Left lung (tissue), 10 donors: ENCODE results near the gene PRPF4. TPM values are rescaled to one million over a fixed set of nuclear protein-coding genes. Genes with fewer than 3 reads are reported as not detected.
A peak's percentile ranks its signal among the peaks of the same experiment; 100 is the strongest.

ENCODE experiments used
- ATAC-seq: fragments of 200-7000 bp; cut with Tn5 transposase; one replicate; pipeline ENCODE4 v1.9.1; 2020; ENCODE audit warnings: moderate library complexity
- DNase-seq, 4 donors: peaks; one replicate each; pipeline ENCODE4 v3.0.0-alpha.2; 2013 to 2020
- H3K27ac ChIP-seq, 2 donors: fragments of 200-600 bp; sonication (generic) in 1 of 2; one replicate each; pipeline versions ENCODE4 v1.5.0 to v1.8.0; 2020 to 2021
- H3K27me3 ChIP-seq, 2 donors: fragments of 200-600 bp; sonication (generic) in 1 of 2; one replicate each; pipeline versions ENCODE4 v1.5.0 to v1.8.0; 2020 to 2021
- H3K36me3 ChIP-seq, 2 donors: fragments of 200-600 bp; sonication (generic) in 1 of 2; one replicate each; pipeline versions ENCODE4 v1.5.0 to v1.8.0; 2020 to 2021
- H3K4me1 ChIP-seq, 2 donors: fragments of 200-600 bp; one replicate each; pipeline ENCODE4 v1.8.0; 2021
- H3K4me3 ChIP-seq, 2 donors: fragments of 200-600 bp; sonication (generic) in 1 of 2; one replicate each; pipeline versions ENCODE4 v1.5.0 to v1.8.0; 2020 to 2021; ENCODE audit warnings: mild to moderate bottlenecking in 1 of 2
- H3K9me3 ChIP-seq, 2 donors: fragments of 200-600 bp; sonication (generic) in 1 of 2; one replicate each; pipeline versions ENCODE4 v1.5.0 to v1.8.0; 2020 to 2021
- intact Hi-C, 2 donors: fragments of 100-400 bp; cut with DNase I; formaldehyde crosslinking; loops; one replicate each; pipeline versions ENCODE4 v1.11.2 to v1.14.2; 2022
- polyA plus RNA-seq, 6 donors: library from polyadenylated mRNA; unstranded; fragments of 120-200 nt; gene quantifications; one replicate each; pipeline ENCODE4 v1.2.1, GENCODE V29; 2013; ENCODE audit not compliant: insufficient read length in 6 of 6
- total RNA-seq, 2 donors: library from RNA; stranded (reverse); fragmentation: NEBNext Ultra II Directional; extraction: Animal tissue kit (Norgen Biotek cat#: 25700); gene quantifications; one replicate each; pipeline ENCODE4 v1.2.1, GENCODE V29; 2021
- TF ChIP-seq, protein P1 (sequence below), 2 donors: fragments of 200-600 bp; sonication (generic) in 1 of 2; IDR thresholded peaks; one replicate each; pipeline versions ENCODE4 v1.5.0 to v1.8.0; 2021; ENCODE audit warnings: antibody characterized with exemption in 2 of 2
- donor health status: DM: no; HTN: yes; CAD: no.
- donor health status: DM: no; HTN: no; CAD: no.

PRPF4 gene
- total and polyA plus RNA-seq, 8 donors: 16.6 to 34.0 (median 29.5) TPM

DNA sequence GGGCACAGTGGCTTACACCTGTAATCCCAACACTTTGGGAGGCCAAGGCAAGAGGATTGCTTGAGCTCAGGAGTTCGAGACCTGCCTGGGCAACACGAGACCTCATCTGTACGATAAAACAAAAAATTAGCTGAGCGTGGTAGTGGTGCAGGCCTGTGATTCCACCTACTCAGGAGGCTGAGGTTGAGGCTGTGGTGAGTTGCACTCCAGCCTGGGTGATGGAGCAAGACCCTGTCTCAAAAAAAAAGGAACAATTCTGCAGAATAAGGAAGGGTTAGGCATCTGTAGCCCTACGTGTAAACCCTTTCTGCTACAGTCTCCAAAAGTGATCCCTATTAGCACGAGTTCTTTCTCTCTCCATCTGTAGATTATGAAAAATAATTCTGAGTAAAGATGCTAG is 20.0 kb upstream of the PRPF4 start:
- TF ChIP-seq, protein P1, sequence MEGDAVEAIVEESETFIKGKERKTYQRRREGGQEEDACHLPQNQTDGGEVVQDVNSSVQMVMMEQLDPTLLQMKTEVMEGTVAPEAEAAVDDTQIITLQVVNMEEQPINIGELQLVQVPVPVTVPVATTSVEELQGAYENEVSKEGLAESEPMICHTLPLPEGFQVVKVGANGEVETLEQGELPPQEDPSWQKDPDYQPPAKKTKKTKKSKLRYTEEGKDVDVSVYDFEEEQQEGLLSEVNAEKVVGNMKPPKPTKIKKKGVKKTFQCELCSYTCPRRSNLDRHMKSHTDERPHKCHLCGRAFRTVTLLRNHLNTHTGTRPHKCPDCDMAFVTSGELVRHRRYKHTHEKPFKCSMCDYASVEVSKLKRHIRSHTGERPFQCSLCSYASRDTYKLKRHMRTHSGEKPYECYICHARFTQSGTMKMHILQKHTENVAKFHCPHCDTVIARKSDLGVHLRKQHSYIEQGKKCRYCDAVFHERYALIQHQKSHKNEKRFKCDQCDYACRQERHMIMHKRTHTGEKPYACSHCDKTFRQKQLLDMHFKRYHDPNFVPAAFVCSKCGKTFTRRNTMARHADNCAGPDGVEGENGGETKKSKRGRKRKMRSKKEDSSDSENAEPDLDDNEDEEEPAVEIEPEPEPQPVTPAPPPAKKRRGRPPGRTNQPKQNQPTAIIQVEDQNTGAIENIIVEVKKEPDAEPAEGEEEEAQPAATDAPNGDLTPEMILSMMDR (IDR thresholded peaks at IDR 0.05): no peak
- ATAC-seq (peak; percentile 54), DNase-seq (no peak)
- Histone ChIP-seq H3K36me3 (peaks cover 0 to 45% of the 10 kb centered on the region in 2 donors), H3K27ac (peak overlapping the region in 1 of 2 donors; percentile 55), H3K9me3 (peaks cover 0 to 3% of the 10 kb centered on the region in 2 donors), H3K4me1 (peaks cover 0 to 9% of the 10 kb centered on the region in 2 donors), H3K4me3 (no peak overlapping the region), H3K27me3 (no peaks in the 10 kb centered on the region)
- intact Hi-C loops: no loop called here

DNA sequence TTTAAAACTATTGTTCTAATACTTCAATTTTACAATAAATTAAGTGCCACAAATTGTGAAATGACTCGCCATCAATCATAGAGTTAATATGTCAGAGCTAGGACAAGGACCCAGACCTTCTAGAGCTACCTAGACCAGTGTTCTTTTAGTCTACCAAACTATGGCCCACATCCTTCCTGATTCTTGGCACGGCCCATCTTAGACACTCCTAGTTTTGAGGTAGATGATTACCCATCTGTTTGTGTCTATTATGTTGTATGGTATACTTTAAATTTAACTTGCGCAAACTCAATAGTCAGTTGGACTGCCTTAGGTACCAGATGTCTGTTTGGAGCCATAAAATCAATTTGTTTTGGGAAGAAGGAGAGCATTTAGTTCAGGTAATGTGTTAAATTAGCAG is 17.6 kb upstream of the PRPF4 start:
- intact Hi-C loops: no loop called here
- H3K4me3 ChIP-seq: no peak overlapping the region
- H3K36me3 ChIP-seq: peaks cover 0 to 69% of the 10 kb centered on the region in 2 donors
- no peak overlapping the region for H3K27ac ChIP-seq
- no peak for DNase-seq
- TF ChIP-seq, protein P1 (IDR thresholded peaks at IDR 0.05): no peak
- no peaks in the 10 kb centered on the region for H3K9me3 ChIP-seq
- ATAC-seq: no peak
- peaks cover 0 to 9% of the 10 kb centered on the region in 2 donors for H3K4me1 ChIP-seq
- no peaks in the 10 kb centered on the region for H3K27me3 ChIP-seq

DNA sequence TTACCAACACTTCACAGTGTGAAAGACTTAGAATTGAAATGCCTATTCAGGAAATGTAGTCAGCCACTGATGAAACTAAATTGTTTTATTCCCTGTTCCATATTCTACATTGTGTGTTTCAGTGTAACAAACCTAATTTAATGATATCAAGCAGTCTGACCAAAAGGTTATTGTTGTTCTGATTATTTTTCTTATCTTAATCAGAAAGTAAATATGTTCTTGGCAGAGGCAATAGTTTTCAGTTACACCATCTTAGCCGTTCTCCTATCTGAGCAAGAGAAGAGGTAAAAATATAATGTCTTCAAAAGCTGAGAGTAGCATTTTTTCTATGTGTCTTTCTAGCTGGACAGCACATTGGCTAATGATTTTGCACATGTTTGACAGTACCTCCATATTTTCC is 17.2 kb upstream of the PRPF4 start:
- Histone ChIP-seq H3K9me3 (no peaks in the 10 kb centered on the region), H3K4me3 (no peak overlapping the region), H3K27me3 (no peaks in the 10 kb centered on the region), H3K4me1 (peaks cover 0 to 9% of the 10 kb centered on the region in 2 donors), H3K27ac (no peak overlapping the region), H3K36me3 (peaks cover 0 to 73% of the 10 kb centered on the region in 2 donors)
- intact Hi-C loops: no loop called here
- no peak for DNase-seq
- TF ChIP-seq, protein P1 (IDR thresholded peaks at IDR 0.05): no peak
- ATAC-seq: no peak

DNA sequence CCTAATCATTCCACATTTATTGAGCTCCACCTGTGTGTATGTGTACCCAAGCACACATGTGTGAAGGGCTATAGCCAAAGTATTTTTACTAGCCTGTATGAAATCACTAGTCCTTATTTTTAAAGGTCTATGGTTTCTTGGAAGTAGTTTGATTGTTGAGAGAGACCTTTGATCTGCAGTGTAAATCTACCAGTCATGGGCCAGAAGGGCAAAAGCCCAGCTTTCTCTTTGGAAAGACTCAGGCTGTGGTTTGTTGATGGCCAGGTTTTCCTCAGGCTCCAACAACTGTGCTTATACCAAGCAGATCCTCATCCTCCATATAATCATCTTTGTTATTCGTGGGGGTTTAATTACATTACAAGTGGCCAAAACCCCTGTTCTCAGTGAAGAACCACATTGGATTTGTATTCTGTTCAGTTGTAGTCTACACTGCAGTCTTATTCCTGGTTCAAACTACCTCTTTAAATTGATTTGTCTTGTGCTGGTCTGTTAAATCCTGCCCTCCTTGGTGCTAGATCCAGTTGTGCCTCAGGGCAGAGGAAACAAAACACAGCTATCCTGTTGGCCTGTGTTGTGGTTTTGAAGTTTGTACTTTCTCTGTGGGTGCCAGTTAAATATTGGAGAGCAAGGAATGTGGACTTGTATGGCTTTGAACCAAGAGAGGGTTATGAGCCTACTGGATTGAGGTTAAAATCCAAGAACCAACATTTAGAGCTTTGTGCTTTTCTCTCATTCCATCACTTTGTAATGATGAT is 13.4 kb upstream of the PRPF4 start:
- no peak overlapping the region for H3K27ac ChIP-seq
- H3K4me3 ChIP-seq: no peak overlapping the region
- intact Hi-C loops: no loop called here
- H3K4me1 ChIP-seq: no peaks in the 10 kb centered on the region
- no peak for ATAC-seq
- no peaks in the 10 kb centered on the region for H3K27me3 ChIP-seq
- peaks cover 0 to 85% of the 10 kb centered on the region in 2 donors for H3K36me3 ChIP-seq
- TF ChIP-seq, protein P1 (IDR thresholded peaks at IDR 0.05): no peak
- no peaks in the 10 kb centered on the region for H3K9me3 ChIP-seq
- DNase-seq: no peak

DNA sequence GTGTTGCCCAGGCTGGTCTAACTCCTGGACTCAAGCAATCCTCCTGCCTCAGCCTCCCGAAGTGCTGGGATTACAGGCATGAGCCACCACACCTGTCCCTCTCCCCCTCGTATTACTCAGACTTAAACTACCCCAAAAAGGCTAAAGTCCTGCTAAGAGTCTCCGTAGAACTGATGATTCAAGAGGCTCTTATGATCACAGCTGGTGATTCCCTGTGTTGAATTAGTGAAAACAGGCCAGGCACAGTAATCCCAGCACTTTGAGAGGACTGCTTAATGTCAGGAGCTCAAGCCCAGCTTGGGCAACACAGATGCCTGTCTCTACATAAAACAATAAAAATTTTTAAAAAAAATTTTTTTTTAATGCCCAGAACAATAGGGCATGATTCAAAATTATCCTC is 9.3 kb upstream of the PRPF4 start:
- intact Hi-C loops: no loop called here
- H3K27me3 ChIP-seq: no peaks in the 10 kb centered on the region
- DNase-seq (no peak), ATAC-seq (no peak)
- H3K4me3 ChIP-seq: no peak overlapping the region
- H3K9me3 ChIP-seq: no peaks in the 10 kb centered on the region
- TF ChIP-seq, protein P1 (IDR thresholded peaks at IDR 0.05): no peak
- peaks cover 0 to 85% of the 10 kb centered on the region in 2 donors for H3K36me3 ChIP-seq
- H3K27ac ChIP-seq: no peak overlapping the region
- no peaks in the 10 kb centered on the region for H3K4me1 ChIP-seq
